ENCODE measurements around the gene GOLGA8M.
"Not testable (repeated sequence)": the region's sequence is repeated elsewhere in the genome, so short reads cannot be mapped to it uniquely, and the experiment has no call there.

Gene GOLGA8M

GRCh38 chr15:28712270-28712669, at the start of gene GOLGA8M:
TSS of gene GOLGA8M (minus strand) at chr15:28712421. CDS start at chr15:28712323, 98 bp downstream.
- H3K4me2 ChIP-seq (ENCODE audit: low read length); H3K27me3 ChIP-seq (ENCODE audit: control insufficient read depth, low read length): not testable (repeated sequence)

GRCh38 chr15:28742890-28743289, 30.7 kb upstream of the GOLGA8M start:
- not testable (repeated sequence) for H3K36me3 ChIP-seq (ENCODE audit: control insufficient read depth, low read length); H3K4me3 ChIP-seq (ENCODE audit: low read length); H3K79me2 ChIP-seq (ENCODE audit: control insufficient read depth, low read length); H3K4me2 ChIP-seq (ENCODE audit: low read length); H3K4me1 ChIP-seq (ENCODE audit: control insufficient read depth, low read length); H3K27ac ChIP-seq (ENCODE audit: low read depth, low read length); H4K20me1 ChIP-seq (ENCODE audit: control insufficient read depth, insufficient read depth, low read depth, low read length); H3F3A ChIP-seq (ENCODE audit: control insufficient read depth, insufficient read depth); H3K27me3 ChIP-seq (ENCODE audit: control insufficient read depth, low read length); H3K9me3 ChIP-seq (ENCODE audit: control insufficient read depth, insufficient read depth, low read length); H3K9me2 ChIP-seq (replicated peaks; ENCODE audit: control insufficient read depth, low read length)

More at GRCh38 chr15:28712270-28712669, at the start of gene GOLGA8M:
- H3K9me3 ChIP-seq (ENCODE audit: control insufficient read depth, insufficient read depth, low read length); H3K4me1 ChIP-seq (ENCODE audit: control insufficient read depth, low read length); H3K9me2 ChIP-seq (replicated peaks; ENCODE audit: control insufficient read depth, low read length); H3K36me3 ChIP-seq (ENCODE audit: control insufficient read depth, low read length); H3K27ac ChIP-seq (ENCODE audit: low read depth, low read length); H3K4me3 ChIP-seq (ENCODE audit: low read length); H3F3A ChIP-seq (ENCODE audit: control insufficient read depth, insufficient read depth); H3K79me2 ChIP-seq (ENCODE audit: control insufficient read depth, low read length); H4K20me1 ChIP-seq (ENCODE audit: control insufficient read depth, insufficient read depth, low read depth, low read length): not testable (repeated sequence)

DNA sequence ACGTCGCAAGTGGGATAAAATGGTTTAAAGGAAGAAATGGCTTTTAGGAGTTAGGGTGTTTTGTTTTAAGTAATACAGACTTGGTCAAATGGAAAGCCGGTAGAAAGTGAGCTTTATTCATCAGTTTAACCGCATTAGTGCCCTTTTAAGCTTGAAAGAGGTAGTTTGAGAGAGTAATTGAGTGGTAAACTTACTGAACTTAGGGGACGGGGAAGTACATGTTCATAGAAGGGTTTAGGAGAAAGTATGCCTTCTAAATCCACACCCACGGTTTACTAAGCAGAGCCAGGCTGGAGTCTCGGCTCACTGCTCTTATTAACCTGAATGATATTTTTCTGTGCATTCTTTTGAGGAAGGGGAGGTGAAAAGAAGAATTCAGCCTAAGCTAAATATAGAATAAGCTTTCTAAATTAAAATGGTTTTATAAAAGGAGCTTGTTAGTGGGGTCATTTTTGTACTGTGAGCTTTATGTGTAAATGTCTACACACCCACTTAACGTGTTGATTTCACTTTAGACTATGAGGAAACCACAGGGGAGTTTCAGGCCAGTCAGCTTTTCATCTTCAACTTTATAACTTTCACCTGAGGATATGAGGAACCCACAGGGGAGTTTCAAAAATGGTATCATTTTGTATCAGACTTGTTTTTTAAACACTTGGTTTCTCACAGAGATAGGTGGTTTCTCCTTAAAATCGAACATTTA, 26.5 kb upstream of the GOLGA8M start:
- H3K79me2 ChIP-seq (ENCODE audit: control insufficient read depth, low read length); H3K4me3 ChIP-seq (ENCODE audit: low read length); H3K4me2 ChIP-seq (ENCODE audit: low read length); H3K27ac ChIP-seq (ENCODE audit: low read depth, low read length); H3K36me3 ChIP-seq (ENCODE audit: control insufficient read depth, low read length); H3K9me3 ChIP-seq (ENCODE audit: control insufficient read depth, insufficient read depth, low read length); H3K27me3 ChIP-seq (ENCODE audit: control insufficient read depth, low read length); H4K20me1 ChIP-seq (ENCODE audit: control insufficient read depth, insufficient read depth, low read depth, low read length); H3K4me1 ChIP-seq (ENCODE audit: control insufficient read depth, low read length); H3K9me2 ChIP-seq (replicated peaks; ENCODE audit: control insufficient read depth, low read length); H3F3A ChIP-seq (ENCODE audit: control insufficient read depth, insufficient read depth): not testable (repeated sequence)

DNA sequence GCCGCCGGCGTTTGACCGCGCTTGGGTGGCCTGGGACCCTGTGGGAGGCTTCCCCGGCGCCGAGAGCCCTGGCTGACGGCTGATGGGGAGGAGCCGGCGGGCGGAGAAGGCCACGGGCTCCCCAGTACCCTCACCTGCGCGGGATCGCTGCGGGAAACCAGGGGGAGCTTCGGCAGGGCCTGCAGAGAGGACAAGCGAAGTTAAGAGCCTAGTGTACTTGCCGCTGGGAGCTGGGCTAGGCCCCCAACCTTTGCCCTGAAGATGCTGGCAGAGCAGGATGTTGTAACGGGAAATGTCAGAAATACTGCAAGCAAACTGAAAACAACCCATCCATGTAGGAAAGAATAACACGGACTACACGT, 26.0 kb upstream of the GOLGA8M start:
- H3K4me3 ChIP-seq (ENCODE audit: low read length) = peak overlapping the region; percentile 32; the same call in 1 of the 2 replicates
- not testable (repeated sequence) for H3K4me2 ChIP-seq (ENCODE audit: low read length); H3K79me2 ChIP-seq (ENCODE audit: control insufficient read depth, low read length); H3K27me3 ChIP-seq (ENCODE audit: control insufficient read depth, low read length); H4K20me1 ChIP-seq (ENCODE audit: control insufficient read depth, insufficient read depth, low read depth, low read length); H3K36me3 ChIP-seq (ENCODE audit: control insufficient read depth, low read length); H3K27ac ChIP-seq (ENCODE audit: low read depth, low read length); H3K4me1 ChIP-seq (ENCODE audit: control insufficient read depth, low read length); H3K9me3 ChIP-seq (ENCODE audit: control insufficient read depth, insufficient read depth, low read length); H3K9me2 ChIP-seq (replicated peaks; ENCODE audit: control insufficient read depth, low read length); H3F3A ChIP-seq (ENCODE audit: control insufficient read depth, insufficient read depth)

DNA sequence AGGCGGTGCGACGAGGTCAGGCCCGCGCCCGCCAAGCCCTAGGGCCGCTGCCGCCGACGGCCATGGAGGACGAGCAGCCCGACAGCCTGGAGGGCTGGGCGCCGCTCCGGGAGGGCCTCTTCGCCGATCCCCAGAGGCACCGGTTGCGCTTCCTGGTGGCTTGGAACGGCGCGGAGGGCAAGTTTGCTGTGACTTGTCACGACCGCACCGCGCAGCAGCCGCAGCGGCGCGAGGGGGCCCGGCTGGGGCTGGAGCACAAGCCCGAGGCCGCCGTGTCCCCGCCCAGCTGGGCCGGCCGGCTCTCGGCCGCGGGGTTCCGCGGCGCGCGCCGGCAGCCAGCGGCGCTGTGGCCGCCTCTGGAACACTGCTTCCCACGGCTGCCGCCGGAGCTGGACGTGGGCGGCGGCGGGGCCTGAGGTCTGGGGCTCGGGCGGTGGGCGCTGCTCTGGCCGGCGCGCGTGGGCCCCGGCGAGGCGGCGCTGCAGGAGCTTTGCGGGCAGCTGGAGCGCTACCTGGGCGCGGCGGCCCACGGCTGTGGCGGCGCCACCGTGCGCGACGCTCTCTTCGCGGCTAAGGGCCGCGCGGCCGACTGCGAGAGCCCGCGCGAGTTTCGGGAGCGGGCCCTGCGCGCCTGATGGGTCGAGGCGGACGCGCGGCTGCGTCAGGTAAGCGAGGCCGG, 25.4 kb upstream of the GOLGA8M start:
- peak overlapping the region; percentile 34 for H3K4me2 ChIP-seq (ENCODE audit: low read length)
- not testable (repeated sequence) for H3K36me3 ChIP-seq (ENCODE audit: control insufficient read depth, low read length); H4K20me1 ChIP-seq (ENCODE audit: control insufficient read depth, insufficient read depth, low read depth, low read length)

GRCh38 chr15:28728061-28728460, 15.8 kb upstream of the GOLGA8M start:
- H3F3A ChIP-seq (ENCODE audit: control insufficient read depth, insufficient read depth); H3K27ac ChIP-seq (ENCODE audit: low read depth, low read length); H3K9me3 ChIP-seq (ENCODE audit: control insufficient read depth, insufficient read depth, low read length); H3K79me2 ChIP-seq (ENCODE audit: control insufficient read depth, low read length); H3K4me3 ChIP-seq (ENCODE audit: low read length); H3K27me3 ChIP-seq (ENCODE audit: control insufficient read depth, low read length); H3K4me1 ChIP-seq (ENCODE audit: control insufficient read depth, low read length); H3K36me3 ChIP-seq (ENCODE audit: control insufficient read depth, low read length); H4K20me1 ChIP-seq (ENCODE audit: control insufficient read depth, insufficient read depth, low read depth, low read length); H3K9me2 ChIP-seq (replicated peaks; ENCODE audit: control insufficient read depth, low read length): not testable (repeated sequence)
- H3K4me2 ChIP-seq (ENCODE audit: low read length) = 0 out of 2 replicates have a peak overlapping the region, but pooled peaks have one; percentile 26

More for the DNA sequence above, 25.4 kb upstream of the GOLGA8M start:
- not testable (repeated sequence) for H3K9me3 ChIP-seq (ENCODE audit: control insufficient read depth, insufficient read depth, low read length); H3K79me2 ChIP-seq (ENCODE audit: control insufficient read depth, low read length); H3K27ac ChIP-seq (ENCODE audit: low read depth, low read length); H3K9me2 ChIP-seq (replicated peaks; ENCODE audit: control insufficient read depth, low read length); H3K4me1 ChIP-seq (ENCODE audit: control insufficient read depth, low read length); H3K27me3 ChIP-seq (ENCODE audit: control insufficient read depth, low read length); H3F3A ChIP-seq (ENCODE audit: control insufficient read depth, insufficient read depth)
- H3K4me3 ChIP-seq (ENCODE audit: low read length) = peak overlapping the region; percentile 33; the same call in 1 of the 2 replicates

DNA sequence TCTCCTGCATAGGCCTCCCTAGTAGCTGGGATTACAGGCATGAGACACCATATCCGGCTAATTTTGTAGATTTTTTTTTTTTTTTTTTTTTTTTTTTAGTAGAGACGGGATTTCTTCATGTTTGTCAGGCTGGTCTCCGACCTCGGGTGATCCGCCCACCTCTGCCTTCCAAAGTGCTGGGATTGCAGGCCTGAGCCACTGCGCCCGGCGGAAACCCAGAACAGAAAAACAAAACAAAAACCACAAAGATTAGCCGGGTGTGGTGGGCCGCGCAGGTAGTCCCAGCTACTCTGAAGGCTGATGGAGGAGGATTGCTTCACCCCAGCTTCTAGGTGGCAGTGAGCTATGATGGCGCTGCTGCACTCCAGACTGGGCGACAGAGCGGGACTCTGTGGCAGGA, 14.8 kb upstream of the GOLGA8M start:
- not testable (repeated sequence) for H4K20me1 ChIP-seq (ENCODE audit: control insufficient read depth, insufficient read depth, low read depth, low read length); H3F3A ChIP-seq (ENCODE audit: control insufficient read depth, insufficient read depth); H3K27me3 ChIP-seq (ENCODE audit: control insufficient read depth, low read length); H3K4me1 ChIP-seq (ENCODE audit: control insufficient read depth, low read length); H3K36me3 ChIP-seq (ENCODE audit: control insufficient read depth, low read length); H3K27ac ChIP-seq (ENCODE audit: low read depth, low read length); H3K9me2 ChIP-seq (replicated peaks; ENCODE audit: control insufficient read depth, low read length); H3K4me3 ChIP-seq (ENCODE audit: low read length); H3K4me2 ChIP-seq (ENCODE audit: low read length); H3K9me3 ChIP-seq (ENCODE audit: control insufficient read depth, insufficient read depth, low read length); H3K79me2 ChIP-seq (ENCODE audit: control insufficient read depth, low read length)
